Hindlimb muscle (tissue), 1 donor: ENCODE data around the gene KLRB1. TPM values are rescaled to one million over a fixed set of nuclear protein-coding genes. Genes with fewer than 3 reads are reported as not detected.

Experiments used
- polyA plus RNA-seq: library from polyadenylated mRNA; unstranded; fragments of 120-200 nt; gene quantifications from one replicate; pipeline ENCODE4 v1.2.1, GENCODE V29; 2013; ENCODE audit not compliant: insufficient read length

KLRB1 gene
- polyA plus RNA-seq, 1 donor = 0.56 TPM

Other genes starting within 250 kb of the KLRB1 start
- gene CLEC2D, start 61.8 kb upstream of the KLRB1 start, polyA plus RNA-seq = 8.1 TPM
- 0.31 TPM for gene CLECL1, start 125.2 kb upstream of the KLRB1 start, polyA plus RNA-seq
- 0.74 TPM for gene CD69, start 153.0 kb upstream of the KLRB1 start, polyA plus RNA-seq
- 0.23 TPM for gene KLRF1, start 219.6 kb upstream of the KLRB1 start, polyA plus RNA-seq